Trophoblast cell (in vitro differentiated cells and primary cell): ENCODE data around the gene C8G.

Source experiments
- DNase-seq, 2 donors: peaks; one replicate each; pipeline ENCODE4 v3.0.0-alpha.2; 2016
- H2AFZ ChIP-seq: 2 replicates; pipeline ENCODE4 v1.6.1; 2013; ENCODE audit warnings: low read length, moderate library complexity, mild to moderate bottlenecking; ENCODE audit not compliant: insufficient read depth, poor library complexity
- H2AK5ac ChIP-seq: 2 replicates; pipeline ENCODE4 v1.6.1; 2013; ENCODE audit warnings: mild to moderate bottlenecking, low read length
- H2BK120ac ChIP-seq: 2 replicates; pipeline ENCODE4 v1.6.1; 2013; ENCODE audit warnings: low read length, mild to moderate bottlenecking, moderate library complexity; ENCODE audit not compliant: insufficient read depth, poor library complexity
- H2BK12ac ChIP-seq: 2 replicates; pipeline ENCODE4 v1.6.1; 2013; ENCODE audit warnings: mild to moderate bottlenecking, low read length, moderate library complexity
- H2BK5ac ChIP-seq: 2 replicates; pipeline ENCODE4 v1.6.1; 2013; ENCODE audit warnings: low read length, low read depth, moderate library complexity, mild to moderate bottlenecking; ENCODE audit not compliant: poor library complexity
- H3K14ac ChIP-seq: 2 replicates; pipeline ENCODE4 v1.6.1; 2013; ENCODE audit warnings: mild to moderate bottlenecking, low read length
- H3K18ac ChIP-seq: 2 replicates; pipeline ENCODE4 v1.6.1; 2013; ENCODE audit warnings: mild to moderate bottlenecking, low read length
- H3K23ac ChIP-seq: 2 replicates; pipeline ENCODE4 v1.6.1; 2013; ENCODE audit warnings: low read length
- H3K27ac ChIP-seq: 2 replicates; pipeline ENCODE4 v1.5.1; 2013; ENCODE audit warnings: low read depth, mild to moderate bottlenecking, inconsistent platforms, low read length, moderate library complexity
- H3K27me3 ChIP-seq: 2 replicates; pipeline ENCODE4 v1.6.1; 2013; ENCODE audit warnings: inconsistent platforms, mild to moderate bottlenecking, low read length, moderate library complexity; ENCODE audit not compliant: insufficient read depth
- H3K36me3 ChIP-seq, 2 experiments: 1 replicate in 1 of 2; 2 replicates in 1 of 2; pipeline ENCODE4 v1.6.1; 2013; ENCODE audit warnings: low read length in 2 of 2, mild to moderate bottlenecking in 2 of 2, moderate library complexity in 1 of 2; ENCODE audit not compliant: insufficient read depth in 2 of 2, control insufficient read depth in 1 of 2
- H3K4ac ChIP-seq: 2 replicates; pipeline ENCODE4 v1.6.1; 2013; ENCODE audit warnings: low read depth, mild to moderate bottlenecking, low read length, moderate library complexity
- H3K4me1 ChIP-seq, 2 experiments: 1 replicate in 1 of 2; 2 replicates in 1 of 2; pipeline ENCODE4 v1.6.1; 2013; ENCODE audit warnings: low read length in 2 of 2, mild to moderate bottlenecking in 2 of 2, moderate library complexity in 1 of 2; ENCODE audit not compliant: insufficient read depth in 2 of 2, control insufficient read depth in 1 of 2
- H3K4me2 ChIP-seq: 2 replicates; pipeline ENCODE4 v1.6.1; 2013; ENCODE audit warnings: inconsistent platforms, mild to moderate bottlenecking, low read length, moderate library complexity
- H3K4me3 ChIP-seq: 2 replicates; pipeline ENCODE4 v1.5.1; 2013; ENCODE audit warnings: mild to moderate bottlenecking, low read depth, low read length, inconsistent platforms
- H3K79me1 ChIP-seq: one replicate; pipeline ENCODE4 v1.6.1; 2013; ENCODE audit warnings: low read length
- H3K79me2 ChIP-seq: 2 replicates; pipeline ENCODE4 v1.6.1; 2013; ENCODE audit warnings: low read length, mild to moderate bottlenecking; ENCODE audit not compliant: control insufficient read depth, insufficient read depth, poor library complexity
- H3K9ac ChIP-seq: 2 replicates; pipeline ENCODE4 v1.6.1; 2013; ENCODE audit warnings: mild to moderate bottlenecking, low read length
- H3K9me3 ChIP-seq: 2 replicates; pipeline ENCODE4 v1.6.1; 2013; ENCODE audit warnings: low read depth, mild to moderate bottlenecking, control low read depth, inconsistent platforms, low read length; ENCODE audit not compliant: insufficient read depth
- H4K12ac ChIP-seq: 2 replicates; pipeline ENCODE4 v1.6.1; 2013; ENCODE audit warnings: low read depth, mild to moderate bottlenecking, low read length, moderate library complexity
- H4K8ac ChIP-seq: 2 replicates; pipeline ENCODE4 v1.6.1; 2013; ENCODE audit warnings: low read depth, mild to moderate bottlenecking, low read length, moderate library complexity
- H4K91ac ChIP-seq: one replicate; pipeline ENCODE4 v1.6.1; 2013; ENCODE audit warnings: low read depth, mild to moderate bottlenecking, low read length, moderate library complexity
- WGBS: extraction: QIAGEN DNeasy Blood & Tissue Kit; methylation state at CpG from one replicate; pipeline ENCODE4 v1.1.7; 2013; ENCODE audit warnings: missing lambda C conversion rate; ENCODE audit not compliant: insufficient read length, insufficient coverage; ENCODE audit errors: extremely low coverage; 5-methylcytosine and 5-hydroxymethylcytosine counted together

C8G gene

DNA sequence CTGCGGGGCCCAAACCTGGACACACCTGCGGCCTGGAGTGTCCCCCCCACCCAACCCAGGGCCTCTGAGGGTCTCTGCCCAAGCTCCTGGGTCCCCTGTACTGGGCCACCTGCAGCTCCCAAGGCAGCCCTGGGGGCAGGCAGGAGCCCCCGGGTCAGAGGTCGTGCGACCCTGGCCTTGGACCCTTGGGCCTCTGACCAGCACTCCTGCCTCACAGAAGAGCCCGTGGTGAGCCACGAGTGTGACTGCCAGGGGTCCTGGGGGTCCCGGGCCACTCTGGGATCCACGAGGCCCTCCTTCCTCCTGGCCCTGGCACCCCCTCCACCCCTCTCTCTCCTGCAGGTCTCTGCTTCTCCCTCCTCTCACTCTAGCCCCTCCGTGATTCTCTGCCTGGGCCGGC lies 27.3 kb downstream of the C8G start:
- peak overlapping the region; percentile 12 for H2BK12ac ChIP-seq
- DNase-seq: no peak
- H4K91ac ChIP-seq: peak overlapping the region; percentile 69
- H4K12ac ChIP-seq: peak overlapping the region; percentile 17
- H2AFZ ChIP-seq: no peak overlapping the region
- H3K27me3 ChIP-seq: no peaks in the 10 kb centered on the region
- H3K23ac ChIP-seq: no peak overlapping the region
- WGBS: no CpG with 5 or more reads among the region's 11 CpGs
- no peak overlapping the region for H3K9ac ChIP-seq
- H2BK120ac ChIP-seq: peak overlapping the region; percentile 0
- no peak overlapping the region for H3K4me3 ChIP-seq
- H3K4me2 ChIP-seq: no peak overlapping the region
- H3K4ac ChIP-seq: no peak overlapping the region
- H4K8ac ChIP-seq: no peak overlapping the region
- H3K9me3 ChIP-seq: no peaks in the 10 kb centered on the region
- H3K79me2 ChIP-seq: no peaks in the 10 kb centered on the region
- H2BK5ac ChIP-seq: no peak overlapping the region
- peak overlapping the region; percentile 1 for H3K27ac ChIP-seq
- no peaks in the 10 kb centered on the region for H3K4me1 ChIP-seq
- H3K18ac ChIP-seq: no peak overlapping the region
- no peak overlapping the region for H2AK5ac ChIP-seq
- no peak overlapping the region for H3K14ac ChIP-seq
- peaks cover 9% of the 10 kb centered on the region for H3K79me1 ChIP-seq
- H3K36me3 ChIP-seq: no peaks in the 10 kb centered on the region

DNA sequence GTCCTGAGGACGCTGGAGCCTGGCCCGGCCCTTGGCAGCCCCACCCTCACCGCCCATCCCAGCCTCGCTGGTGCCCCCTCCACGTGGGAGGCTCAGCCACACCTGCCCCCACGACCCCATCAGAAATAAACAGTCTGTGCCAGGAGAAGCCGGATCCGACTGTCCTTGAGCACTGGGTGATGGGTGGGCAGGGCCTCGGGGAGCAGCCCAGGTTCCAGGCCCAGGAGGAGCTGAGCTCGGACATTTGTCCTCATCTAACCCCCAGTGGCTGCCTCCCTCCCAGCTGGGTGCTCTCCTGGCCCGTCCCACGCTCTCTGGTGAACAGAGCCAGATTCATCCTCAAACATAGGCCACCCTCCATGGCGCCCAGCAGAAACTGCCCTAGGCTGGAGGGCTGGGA lies 27.7 kb downstream of the C8G start:
- Histone ChIP-seq H3K18ac (no peak overlapping the region), H3K79me2 (no peaks in the 10 kb centered on the region), H4K8ac (no peak overlapping the region), H3K14ac (no peak overlapping the region), H2AFZ (no peak overlapping the region), H2AK5ac (no peak overlapping the region), H3K9ac (no peak overlapping the region), H3K36me3 (no peaks in the 10 kb centered on the region), H3K4me1 (peaks cover 0 to under 1% of the 10 kb centered on the region in 2 experiments), H3K4me2 (no peak overlapping the region), H4K12ac (no peak overlapping the region), H3K4me3 (no peak overlapping the region), H3K79me1 (peaks cover 9% of the 10 kb centered on the region), H3K23ac (no peak overlapping the region), H2BK12ac (no peak overlapping the region), H3K27ac (no peak overlapping the region), H3K27me3 (no peaks in the 10 kb centered on the region), H3K4ac (no peak overlapping the region), H4K91ac (peak overlapping the region; percentile 69), H3K9me3 (peaks cover under 1% of the 10 kb centered on the region), H2BK120ac (no peak overlapping the region), H2BK5ac (no peak overlapping the region)
- no peak for DNase-seq
- WGBS: no CpG with 5 or more reads among the region's 13 CpGs

DNA sequence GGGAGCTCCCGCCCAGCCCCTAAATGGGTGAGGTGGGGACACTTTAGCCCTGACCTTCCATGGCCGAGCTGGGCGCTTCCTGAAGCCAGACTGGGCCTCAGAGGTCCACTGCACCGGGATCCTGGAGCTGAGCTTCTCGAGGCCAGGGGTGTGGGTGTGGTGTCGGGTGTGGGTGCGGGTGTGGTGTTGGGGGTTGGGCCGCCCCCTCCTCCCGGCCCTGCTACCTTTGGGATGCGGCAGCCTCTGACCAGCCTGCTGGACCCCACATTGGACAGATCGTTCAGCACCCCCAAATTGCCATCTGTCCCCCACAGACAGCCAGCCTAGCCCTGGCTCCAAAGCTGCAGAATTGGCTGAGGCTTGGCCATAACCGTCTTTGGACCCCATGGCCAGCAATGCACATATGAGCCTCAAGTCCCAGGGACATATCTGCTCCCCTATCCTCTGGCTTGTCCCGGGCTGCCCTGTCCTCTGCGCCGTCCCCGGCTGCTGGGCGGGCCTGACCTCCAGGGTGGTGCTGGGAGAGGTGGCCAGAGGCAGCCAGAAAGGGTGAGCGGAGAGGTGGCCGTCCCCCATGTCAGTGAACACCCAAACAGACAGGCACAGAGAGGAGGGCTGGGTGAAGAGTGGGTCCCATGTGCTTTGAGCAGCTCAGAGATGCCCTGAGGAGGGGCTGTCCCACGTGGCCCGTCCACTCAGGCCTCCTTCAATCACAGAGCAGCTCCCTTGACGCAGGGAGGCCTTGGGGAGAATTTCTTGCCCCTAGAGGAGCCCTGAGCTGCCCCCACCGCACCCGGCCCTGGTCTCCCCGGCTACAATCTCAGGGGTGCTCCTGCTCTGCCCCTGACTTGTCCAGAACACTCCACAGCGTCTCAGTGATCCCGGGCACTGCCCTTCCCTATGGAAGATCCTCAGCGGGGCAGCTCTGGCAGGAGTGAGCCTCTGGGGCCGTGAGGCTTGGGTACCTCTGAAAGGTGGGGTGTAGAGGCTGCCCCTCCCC lies 28.9 kb downstream of the C8G start:
- H2BK12ac ChIP-seq: no peak overlapping the region
- no peaks in the 10 kb centered on the region for H3K27me3 ChIP-seq
- H3K9me3 ChIP-seq: peaks cover 2% of the 10 kb centered on the region
- H3K18ac ChIP-seq: no peak overlapping the region
- peak overlapping the region; percentile 43 for H2AK5ac ChIP-seq
- H2BK120ac ChIP-seq: no peak overlapping the region
- no peak for DNase-seq
- peaks cover 9% of the 10 kb centered on the region for H3K79me1 ChIP-seq
- H3K4me3 ChIP-seq: no peak overlapping the region
- H3K14ac ChIP-seq: no peak overlapping the region
- no peak overlapping the region for H2BK5ac ChIP-seq
- H3K23ac ChIP-seq: no peak overlapping the region
- no peak overlapping the region for H2AFZ ChIP-seq
- no peak overlapping the region for H4K91ac ChIP-seq
- no peaks in the 10 kb centered on the region for H3K79me2 ChIP-seq
- H3K4ac ChIP-seq: no peak overlapping the region
- WGBS: no CpG with 5 or more reads among the region's 29 CpGs
- peaks cover 0 to 2% of the 10 kb centered on the region in 2 experiments for H3K4me1 ChIP-seq
- H3K9ac ChIP-seq: no peak overlapping the region
- H4K8ac ChIP-seq: no peak overlapping the region
- no peak overlapping the region for H4K12ac ChIP-seq
- H3K4me2 ChIP-seq: no peak overlapping the region
- no peak overlapping the region for H3K27ac ChIP-seq
- H3K36me3 ChIP-seq: no peaks in the 10 kb centered on the region

DNA sequence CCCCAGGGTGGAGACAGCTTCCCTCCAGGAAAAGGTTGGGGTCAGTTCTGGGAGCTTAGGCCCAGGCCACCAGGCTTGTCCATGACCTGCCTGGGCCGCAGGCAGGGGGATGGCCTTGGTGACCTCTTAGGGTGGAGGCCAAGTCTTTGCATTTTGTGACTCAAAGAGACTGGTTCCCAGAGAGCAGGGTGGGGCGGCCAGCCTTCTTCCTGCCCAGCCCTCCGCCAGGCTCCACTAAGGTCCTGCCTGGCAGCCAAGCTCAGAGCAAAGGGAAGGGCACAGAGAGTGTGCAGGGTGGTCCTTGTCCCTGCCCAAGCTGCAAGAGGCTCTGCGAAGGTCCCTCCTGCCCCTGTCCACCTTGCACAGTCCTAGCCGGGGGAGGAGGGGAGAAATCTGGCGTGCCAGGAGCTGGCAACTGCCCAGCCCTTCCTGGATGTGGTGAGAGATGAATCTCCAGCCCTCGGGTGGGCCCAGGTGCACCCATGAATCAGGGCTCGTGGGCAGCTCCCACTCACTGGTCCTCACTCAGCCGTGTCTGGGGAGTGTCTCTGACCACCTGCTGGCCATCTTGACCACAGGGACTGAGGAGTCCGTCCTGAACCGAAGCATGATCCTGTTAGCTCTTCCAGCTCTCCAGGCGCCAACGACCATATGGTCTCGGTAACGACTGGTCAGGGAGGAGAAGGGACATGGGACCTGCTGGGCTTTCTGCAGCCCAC lies 29.9 kb downstream of the C8G start:
- Histone ChIP-seq H3K4me3 (no peak overlapping the region), H3K14ac (no peak overlapping the region), H3K4me1 (peaks cover 0 to 2% of the 10 kb centered on the region in 2 experiments), H3K79me2 (no peaks in the 10 kb centered on the region), H4K12ac (no peak overlapping the region), H3K4me2 (no peak overlapping the region), H3K27me3 (no peaks in the 10 kb centered on the region), H3K9ac (no peak overlapping the region), H3K18ac (no peak overlapping the region), H4K91ac (no peak overlapping the region), H2AFZ (no peak overlapping the region), H3K23ac (no peak overlapping the region), H2BK120ac (no peak overlapping the region), H3K27ac (no peak overlapping the region), H3K4ac (no peak overlapping the region), H4K8ac (no peak overlapping the region), H2AK5ac (no peak overlapping the region), H2BK12ac (no peak overlapping the region), H3K36me3 (no peaks in the 10 kb centered on the region), H2BK5ac (no peak overlapping the region), H3K9me3 (peaks cover 2% of the 10 kb centered on the region), H3K79me1 (peaks cover 9% of the 10 kb centered on the region)
- no CpG with 5 or more reads among the region's 15 CpGs for WGBS
- no peak for DNase-seq
